ENCODE data around the gene DENND11. TPM values are rescaled to one million over a fixed set of nuclear protein-coding genes. Genes with fewer than 3 reads are reported as not detected.

DENND11 gene
- total RNA-seq, 1 donor from 2014 or later: 19.2 TPM

DNA sequence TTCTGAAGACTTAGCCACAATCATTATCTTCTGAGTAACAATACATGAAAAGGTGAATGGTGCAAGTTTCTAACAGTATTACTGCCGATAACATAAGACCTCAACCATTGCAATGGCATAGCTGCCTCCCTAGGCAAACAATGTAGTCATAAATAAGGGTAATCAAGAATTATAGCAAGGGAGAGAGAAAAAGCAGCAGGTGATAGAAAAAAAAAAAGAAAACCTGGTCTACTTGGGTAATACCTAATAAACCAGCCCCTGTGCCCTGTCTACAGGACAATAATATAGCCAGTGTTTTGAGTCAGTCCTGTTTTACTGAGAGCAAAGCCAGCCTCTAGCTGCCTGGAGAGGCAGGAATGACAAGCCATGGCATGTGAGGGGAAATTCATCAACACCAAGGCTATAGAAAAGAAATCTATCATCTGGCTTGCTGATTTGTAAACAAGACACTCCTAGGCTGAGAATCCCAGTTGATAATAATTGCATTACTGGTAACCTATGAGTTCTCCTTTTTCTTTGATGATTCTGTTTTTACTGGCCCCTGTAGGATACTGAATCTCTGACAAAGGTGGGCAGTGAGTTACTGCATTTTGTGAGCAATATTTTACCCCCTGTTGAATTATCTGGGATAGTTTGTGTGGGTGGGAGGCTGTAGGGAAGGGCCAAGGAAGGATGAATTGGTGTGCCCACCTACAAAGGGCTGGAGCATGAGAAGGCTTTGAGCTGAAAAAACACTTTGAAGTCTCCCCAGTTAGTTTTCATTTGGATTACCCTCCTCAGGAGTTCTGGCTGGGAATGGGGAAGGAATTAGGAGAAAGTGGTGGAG is 4.5 kb upstream of the DENND11 start:
- Histone ChIP-seq H3K4me3 (ENCODE audit: low read depth, low read length) (no peak overlapping the region), H3K36me3 (ENCODE audit: control insufficient read depth, insufficient read depth, low read length) (no peaks in the 10 kb centered on the region), H3K27me3 (ENCODE audit: control insufficient read depth, insufficient read depth, low read length) (no peaks in the 10 kb centered on the region)
- FAIRE-seq (peak; percentile 80), DNase-seq (ENCODE audit: low read depth) (peak; percentile 91)
- TF ChIP-seq, protein P1, sequence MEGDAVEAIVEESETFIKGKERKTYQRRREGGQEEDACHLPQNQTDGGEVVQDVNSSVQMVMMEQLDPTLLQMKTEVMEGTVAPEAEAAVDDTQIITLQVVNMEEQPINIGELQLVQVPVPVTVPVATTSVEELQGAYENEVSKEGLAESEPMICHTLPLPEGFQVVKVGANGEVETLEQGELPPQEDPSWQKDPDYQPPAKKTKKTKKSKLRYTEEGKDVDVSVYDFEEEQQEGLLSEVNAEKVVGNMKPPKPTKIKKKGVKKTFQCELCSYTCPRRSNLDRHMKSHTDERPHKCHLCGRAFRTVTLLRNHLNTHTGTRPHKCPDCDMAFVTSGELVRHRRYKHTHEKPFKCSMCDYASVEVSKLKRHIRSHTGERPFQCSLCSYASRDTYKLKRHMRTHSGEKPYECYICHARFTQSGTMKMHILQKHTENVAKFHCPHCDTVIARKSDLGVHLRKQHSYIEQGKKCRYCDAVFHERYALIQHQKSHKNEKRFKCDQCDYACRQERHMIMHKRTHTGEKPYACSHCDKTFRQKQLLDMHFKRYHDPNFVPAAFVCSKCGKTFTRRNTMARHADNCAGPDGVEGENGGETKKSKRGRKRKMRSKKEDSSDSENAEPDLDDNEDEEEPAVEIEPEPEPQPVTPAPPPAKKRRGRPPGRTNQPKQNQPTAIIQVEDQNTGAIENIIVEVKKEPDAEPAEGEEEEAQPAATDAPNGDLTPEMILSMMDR (IDR thresholded peaks at IDR 0.05; ENCODE audit: insufficient read depth, low read length, severe bottlenecking): no peak

DNA sequence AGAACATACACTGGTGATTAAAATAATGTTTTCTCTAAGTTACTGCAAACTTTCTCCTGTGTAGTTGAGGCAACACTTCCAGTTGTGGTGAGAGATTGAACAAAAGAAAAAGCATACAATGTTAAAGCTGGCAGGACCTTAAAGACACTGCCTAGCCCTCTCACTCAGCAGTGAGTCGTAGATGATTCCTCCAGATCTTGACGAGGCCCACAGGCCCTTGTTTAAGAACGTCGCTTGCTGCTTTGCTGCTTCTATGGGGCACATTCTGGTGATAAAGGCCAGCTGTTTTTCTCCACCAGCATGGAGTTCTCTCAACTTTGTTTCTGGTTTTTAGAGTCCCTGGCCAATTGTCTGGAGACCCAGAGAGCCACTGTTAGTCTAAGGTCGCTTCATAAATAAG is 2.8 kb upstream of the DENND11 start:
- H3K4me3 ChIP-seq (ENCODE audit: low read depth, low read length): no peak overlapping the region
- DNase-seq (ENCODE audit: low read depth) (peak; percentile 68), FAIRE-seq (no peak)
- no peaks in the 10 kb centered on the region for H3K27me3 ChIP-seq (ENCODE audit: control insufficient read depth, insufficient read depth, low read length)
- TF ChIP-seq, protein P1 (IDR thresholded peaks at IDR 0.05; ENCODE audit: insufficient read depth, low read length, severe bottlenecking): no peak
- no peaks in the 10 kb centered on the region for H3K36me3 ChIP-seq (ENCODE audit: control insufficient read depth, insufficient read depth, low read length)

DNA sequence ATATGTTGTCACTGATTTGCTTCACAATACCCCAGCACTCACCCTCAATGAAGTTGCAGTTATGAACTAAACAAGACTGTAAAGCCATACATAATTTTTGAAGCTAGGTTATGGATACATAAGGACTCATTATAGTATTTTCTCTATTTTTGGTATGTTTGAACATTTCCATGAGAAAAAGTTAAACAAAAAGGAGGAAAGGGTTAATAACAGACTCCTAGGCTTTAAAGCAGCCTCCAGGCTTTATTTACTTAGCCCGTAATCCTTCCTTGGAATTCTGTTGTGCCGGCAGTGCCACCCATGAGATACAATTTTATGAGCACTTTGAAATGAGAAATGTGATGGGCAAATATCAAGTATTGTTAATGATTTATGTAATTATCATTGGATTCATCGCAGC is 2.1 kb upstream of the DENND11 start:
- Histone ChIP-seq H3K27me3 (ENCODE audit: control insufficient read depth, insufficient read depth, low read length) (no peaks in the 10 kb centered on the region), H3K4me3 (ENCODE audit: low read depth, low read length) (no peak overlapping the region), H3K36me3 (ENCODE audit: control insufficient read depth, insufficient read depth, low read length) (no peaks in the 10 kb centered on the region)
- DNase-seq (ENCODE audit: low read depth) (no peak), FAIRE-seq (no peak)
- TF ChIP-seq, protein P1 (IDR thresholded peaks at IDR 0.05; ENCODE audit: insufficient read depth, low read length, severe bottlenecking): no peak

DNA sequence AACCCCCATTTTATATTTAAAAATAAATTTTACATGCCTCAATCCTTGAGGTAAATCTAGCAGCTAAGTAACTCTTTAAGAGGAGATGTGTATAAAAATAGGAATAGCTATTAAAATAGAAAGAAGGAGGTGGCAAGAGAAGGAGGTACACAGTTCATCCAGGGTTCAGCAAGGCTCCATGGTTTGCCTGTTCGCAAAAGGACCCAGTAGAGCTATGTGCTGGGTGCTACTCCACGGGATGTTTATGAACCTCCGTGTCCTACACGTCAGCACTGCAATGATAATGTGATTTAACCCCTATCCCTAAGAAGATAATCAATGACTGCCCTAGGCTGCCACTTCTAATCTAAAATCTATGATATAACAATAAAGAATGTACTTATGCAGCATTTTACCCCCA is 926 bp upstream of the DENND11 start:
- H3K27me3 ChIP-seq (ENCODE audit: control insufficient read depth, insufficient read depth, low read length): no peaks in the 10 kb centered on the region
- FAIRE-seq (no peak), DNase-seq (ENCODE audit: low read depth) (no peak)
- H3K36me3 ChIP-seq (ENCODE audit: control insufficient read depth, insufficient read depth, low read length): no peaks in the 10 kb centered on the region
- H3K4me3 ChIP-seq (ENCODE audit: low read depth, low read length): no peak overlapping the region
- TF ChIP-seq, protein P1 (IDR thresholded peaks at IDR 0.05; ENCODE audit: insufficient read depth, low read length, severe bottlenecking): no peak

DNA sequence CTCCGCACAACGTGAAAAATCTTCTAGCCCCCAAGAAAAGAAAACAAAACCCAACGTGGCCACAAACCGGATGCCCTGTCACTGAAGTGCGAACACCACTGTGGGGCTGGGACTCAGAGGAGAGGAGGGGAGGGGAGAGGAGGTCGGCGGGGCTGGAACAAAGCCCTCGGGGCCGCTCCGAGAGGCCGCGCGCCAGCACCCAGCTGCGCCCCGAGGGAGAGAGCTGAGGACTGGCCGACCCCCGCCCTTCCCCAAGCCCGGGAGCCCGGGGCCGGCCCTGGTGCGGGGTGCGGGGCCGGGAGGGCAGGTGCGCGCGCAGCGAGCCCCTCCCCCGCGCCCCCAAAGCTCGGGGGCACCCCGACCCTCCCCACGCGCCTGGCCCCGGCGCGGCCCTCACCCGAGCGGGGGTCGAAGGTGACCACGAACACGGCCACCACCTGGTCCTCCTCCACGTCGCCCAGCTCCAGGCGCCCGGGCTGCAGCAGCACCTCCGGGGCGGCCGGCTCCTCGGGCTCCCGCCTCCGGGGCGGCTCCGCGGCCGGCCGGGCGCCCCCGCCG is 398 bp downstream of the DENND11 start:
- no peak for DNase-seq (ENCODE audit: low read depth)
- no peak for FAIRE-seq

More for the DNA sequence above, 398 bp downstream of the DENND11 start:
- no peaks in the 10 kb centered on the region for H3K27me3 ChIP-seq (ENCODE audit: control insufficient read depth, insufficient read depth, low read length)
- TF ChIP-seq, protein P1 (IDR thresholded peaks at IDR 0.05; ENCODE audit: insufficient read depth, low read length, severe bottlenecking): no peak
- no peaks in the 10 kb centered on the region for H3K36me3 ChIP-seq (ENCODE audit: control insufficient read depth, insufficient read depth, low read length)
- peak overlapping the region; percentile 64 for H3K4me3 ChIP-seq (ENCODE audit: low read depth, low read length)

All from bronchial epithelial cell (primary cell).